ENCODE results near the gene PTPRK. TPM values are rescaled to one million over a fixed set of nuclear protein-coding genes. Genes with fewer than 3 reads are reported as not detected.

The PTPRK gene
- total RNA-seq, 1 experiment from 2014 or later = 34.2 TPM

DNA sequence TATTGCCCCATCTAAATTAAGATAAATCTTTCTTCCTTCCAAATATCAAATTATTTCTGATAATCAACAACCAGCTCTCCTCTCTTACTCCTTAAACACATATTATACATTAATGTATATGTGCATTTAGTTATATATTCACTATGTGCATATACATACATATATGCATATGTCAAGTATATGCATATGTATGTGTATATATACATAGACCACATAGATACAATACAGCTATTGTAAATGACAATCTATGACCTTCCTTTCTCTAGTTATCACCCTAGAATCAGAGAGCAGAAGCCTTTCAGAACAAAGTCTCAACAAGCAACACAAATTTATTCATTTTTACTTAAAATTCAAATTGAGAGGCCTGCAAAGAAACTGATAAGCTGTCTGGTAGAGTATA is 378.5 kb downstream of the PTPRK start:
- TF ChIP-seq ZBTB33 (IDR thresholded peaks at IDR 0.05; ENCODE audit: extremely low read depth, insufficient replicate concordance, low read length) (no peak), FOSL1 (IDR thresholded peaks at IDR 0.05; ENCODE audit: low read depth) (no peak), TCF7L2 (IDR thresholded peaks at IDR 0.05; ENCODE audit: borderline replicate concordance, extremely low read depth, insufficient read depth, insufficient read length) (no peak), SIN3A (IDR thresholded peaks at IDR 0.05; ENCODE audit: low read depth) (no peak), YY1 (IDR thresholded peaks at IDR 0.05; ENCODE audit: extremely low read depth, insufficient replicate concordance, low read depth, low read length) (no peak), ELF1 (IDR thresholded peaks at IDR 0.05; ENCODE audit: borderline replicate concordance, low read depth) (no peak), CEBPB (IDR thresholded peaks at IDR 0.05; ENCODE audit: low read depth) (no peak)
- no peak overlapping the region for H3K9ac ChIP-seq (ENCODE audit: low read length)
- H3K36me3 ChIP-seq (ENCODE audit: control insufficient read depth in 1 of 2, insufficient read depth in 2 of 2, low read length in 2 of 2) = no peaks in the 10 kb centered on the region
- no peaks in the 10 kb centered on the region for H3K9me2 ChIP-seq (ENCODE audit: insufficient read depth)
- no peaks in the 10 kb centered on the region for H3K4me1 ChIP-seq (ENCODE audit: control insufficient read depth in 1 of 2, insufficient read depth in 2 of 2, low read length in 2 of 2)
- intact Hi-C loops (cut with micrococcal nuclease) = no loop called here
- no peak overlapping the region for H3K4me3 ChIP-seq (replicated peaks in 1 of 2; ENCODE audit: low read depth in 1 of 2, low read length in 2 of 2)
- H3K9me3 ChIP-seq (ENCODE audit: control insufficient read depth in 1 of 2, insufficient read depth in 1 of 2, low read depth in 1 of 2, low read length in 2 of 2) = no peaks in the 10 kb centered on the region
- ChIA-PET CTCF (interaction anchor here (0.8 kb wide), 1 partner anchor 14 kb away, joined by 3 read pairs; no protein-coding TSS in a partner anchor), RAD21 (ENCODE audit: low non-redundant PET in 1 of 2, low total read pairs in 2 of 2, uncharacterized antibody in 2 of 2, unreplicated experiment in 2 of 2) (no interaction called here), POLR2A (no interaction called here)
- H2AFZ ChIP-seq (ENCODE audit: low read depth, low read length, poor library complexity, severe bottlenecking) = no peak overlapping the region
- BruUV-seq (replicated peaks) = no TSS peak
- no peaks in the 10 kb centered on the region for H4K20me1 ChIP-seq (ENCODE audit: insufficient read depth)
- H3K27ac ChIP-seq (ENCODE audit: low read depth, low read length) = no peak overlapping the region
- H3K27me3 ChIP-seq (ENCODE audit: insufficient read depth, low read length) = no peaks in the 10 kb centered on the region
- ATAC-seq = no peak
- no peaks in the 10 kb centered on the region for H3K79me2 ChIP-seq (ENCODE audit: insufficient read depth, low read length)
- no peak for DNase-seq (ENCODE audit: low read depth, low spot score)
- no peak overlapping the region for H3K4me2 ChIP-seq (ENCODE audit: low read length)

GRCh38 chr6:128139519-128139918 is 380.9 kb downstream of the PTPRK start:
- Histone ChIP-seq H3K4me2 (ENCODE audit: low read length) (no peak overlapping the region), H3K36me3 (ENCODE audit: control insufficient read depth in 1 of 2, insufficient read depth in 2 of 2, low read length in 2 of 2) (no peaks in the 10 kb centered on the region), H3K27ac (ENCODE audit: low read depth, low read length) (no peak overlapping the region), H3K4me1 (ENCODE audit: control insufficient read depth in 1 of 2, insufficient read depth in 2 of 2, low read length in 2 of 2) (no peaks in the 10 kb centered on the region), H3K9me3 (ENCODE audit: control insufficient read depth in 1 of 2, insufficient read depth in 1 of 2, low read depth in 1 of 2, low read length in 2 of 2) (no peaks in the 10 kb centered on the region), H2AFZ (ENCODE audit: low read depth, low read length, poor library complexity, severe bottlenecking) (no peak overlapping the region), H3K9ac (ENCODE audit: low read length) (no peak overlapping the region), H3K4me3 (replicated peaks in 1 of 2; ENCODE audit: low read depth in 1 of 2, low read length in 2 of 2) (no peak overlapping the region), H3K9me2 (ENCODE audit: insufficient read depth) (no peaks in the 10 kb centered on the region), H3K27me3 (ENCODE audit: insufficient read depth, low read length) (no peaks in the 10 kb centered on the region), H4K20me1 (ENCODE audit: insufficient read depth) (no peaks in the 10 kb centered on the region), H3K79me2 (ENCODE audit: insufficient read depth, low read length) (no peaks in the 10 kb centered on the region)
- CTCF ChIA-PET = no interaction called here
- RAD21 ChIA-PET (ENCODE audit: low non-redundant PET in 1 of 2, low total read pairs in 2 of 2, uncharacterized antibody in 2 of 2, unreplicated experiment in 2 of 2) = no interaction called here
- DNase-seq (ENCODE audit: low read depth, low spot score) = no peak
- no TSS peak for BruUV-seq (replicated peaks)
- POLR2A ChIA-PET = no interaction called here
- intact Hi-C loops (cut with micrococcal nuclease) = no loop called here
- ATAC-seq = no peak
- TF ChIP-seq FOSL1 (IDR thresholded peaks at IDR 0.05; ENCODE audit: low read depth) (no peak), ELF1 (IDR thresholded peaks at IDR 0.05; ENCODE audit: borderline replicate concordance, low read depth) (no peak), MAX (IDR thresholded peaks at IDR 0.05) (no peak), EZH2 (IDR thresholded peaks at IDR 0.05) (no peak), RAD21 (IDR thresholded peaks at IDR 0.05; ENCODE audit: low read depth) (no peak), POLR2A (IDR thresholded peaks at IDR 0.05; ENCODE audit: borderline replicate concordance, extremely low read depth, insufficient read depth, insufficient read length) (no peak), POLR2AphosphoS5 (IDR thresholded peaks at IDR 0.05; ENCODE audit: low read depth, low read length) (no peak), ZBTB33 (IDR thresholded peaks at IDR 0.05; ENCODE audit: extremely low read depth, insufficient replicate concordance, low read length) (no peak), CEBPB (IDR thresholded peaks at IDR 0.05; ENCODE audit: low read depth) (no peak)
